B cell (primary cell): Measurements from ENCODE around the gene TASL.

Experiments
- EZH2 ChIP-seq: IDR thresholded peaks from 2 replicates; pipeline ENCODE4 v1.6.1; 2012; ENCODE audit warnings: borderline replicate concordance, low read depth, mild to moderate bottlenecking, moderate library complexity, low read length; ENCODE audit not compliant: insufficient read depth, poor library complexity, severe bottlenecking
- TF ChIP-seq, protein P1 (sequence below): fragments of 200-600 bp; IDR thresholded peaks from one replicate; pipeline ENCODE4 v1.8.0; 2022; ENCODE audit warnings: antibody characterized with exemption, mild to moderate bottlenecking

GRCh38 chrX:30576881-30577280 is 685 bp downstream of the TASL start:
- TF ChIP-seq, protein P1, sequence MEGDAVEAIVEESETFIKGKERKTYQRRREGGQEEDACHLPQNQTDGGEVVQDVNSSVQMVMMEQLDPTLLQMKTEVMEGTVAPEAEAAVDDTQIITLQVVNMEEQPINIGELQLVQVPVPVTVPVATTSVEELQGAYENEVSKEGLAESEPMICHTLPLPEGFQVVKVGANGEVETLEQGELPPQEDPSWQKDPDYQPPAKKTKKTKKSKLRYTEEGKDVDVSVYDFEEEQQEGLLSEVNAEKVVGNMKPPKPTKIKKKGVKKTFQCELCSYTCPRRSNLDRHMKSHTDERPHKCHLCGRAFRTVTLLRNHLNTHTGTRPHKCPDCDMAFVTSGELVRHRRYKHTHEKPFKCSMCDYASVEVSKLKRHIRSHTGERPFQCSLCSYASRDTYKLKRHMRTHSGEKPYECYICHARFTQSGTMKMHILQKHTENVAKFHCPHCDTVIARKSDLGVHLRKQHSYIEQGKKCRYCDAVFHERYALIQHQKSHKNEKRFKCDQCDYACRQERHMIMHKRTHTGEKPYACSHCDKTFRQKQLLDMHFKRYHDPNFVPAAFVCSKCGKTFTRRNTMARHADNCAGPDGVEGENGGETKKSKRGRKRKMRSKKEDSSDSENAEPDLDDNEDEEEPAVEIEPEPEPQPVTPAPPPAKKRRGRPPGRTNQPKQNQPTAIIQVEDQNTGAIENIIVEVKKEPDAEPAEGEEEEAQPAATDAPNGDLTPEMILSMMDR, result no peak
- TF ChIP-seq EZH2, result no peak
